ENCODE measurements around the gene SLC34A1.

Gene SLC34A1

DNA sequence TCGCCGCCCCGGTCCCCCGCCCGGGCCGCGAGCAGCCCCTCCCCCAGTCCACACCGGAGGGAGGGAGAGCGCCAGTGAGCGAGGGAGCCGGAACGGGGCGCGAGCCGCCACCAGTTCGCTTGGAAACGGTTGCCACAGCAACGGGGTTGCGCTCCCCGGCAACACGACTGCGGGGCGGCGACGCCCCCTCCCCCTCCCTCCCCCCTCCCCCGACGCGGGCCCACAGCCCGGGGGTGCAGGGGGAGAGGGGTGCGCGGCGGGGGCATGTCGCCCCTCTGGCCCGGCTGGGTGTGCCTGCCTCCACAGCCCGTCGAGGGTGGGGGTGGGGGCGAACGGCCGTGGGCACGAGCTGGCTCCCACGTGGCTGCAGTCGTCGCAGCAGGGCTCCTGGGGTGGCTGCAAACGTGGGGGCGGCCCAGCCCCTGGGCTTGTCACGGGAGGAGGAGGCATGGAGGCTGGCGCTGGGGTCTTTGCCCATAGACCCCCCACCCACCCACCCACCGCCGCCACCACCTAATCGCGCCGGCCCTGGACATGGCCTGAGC is 62.9 kb downstream of the SLC34A1 start:
- FAIRE-seq, result no peak

DNA sequence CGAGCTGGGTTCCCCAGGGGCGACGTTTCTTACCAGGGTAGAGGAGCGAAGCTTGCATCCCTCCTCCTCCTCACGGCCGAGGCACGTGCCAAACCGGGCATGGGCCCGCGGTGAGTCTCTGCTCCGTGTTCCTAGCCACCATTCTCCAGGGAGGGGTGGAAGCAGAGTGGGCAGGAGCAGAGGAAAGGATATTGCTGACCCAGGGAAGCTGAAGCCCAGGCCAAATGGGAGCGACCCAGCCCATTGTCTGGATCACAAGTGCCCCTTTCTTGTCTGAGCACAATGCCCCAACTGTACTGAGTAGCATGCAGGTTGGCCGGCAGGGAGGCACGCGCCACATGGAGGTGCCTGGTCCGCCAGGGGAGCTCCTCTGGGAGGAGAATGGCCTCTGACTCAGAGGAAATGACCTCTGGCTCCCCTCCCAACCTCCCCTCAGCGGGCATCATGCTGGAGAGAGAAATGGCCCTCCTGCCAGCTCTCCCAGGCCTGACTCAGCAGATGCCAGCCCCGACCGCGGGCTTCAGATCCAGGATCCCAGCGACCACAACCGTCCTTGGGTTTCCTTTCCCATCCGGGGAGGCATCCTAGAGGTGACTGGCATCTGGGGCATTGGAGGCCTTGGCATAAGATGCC is 63.5 kb downstream of the SLC34A1 start:
- no peak for FAIRE-seq
